Adipose tissue (tissue), 3 donors: ENCODE measurements around the gene AOAH. TPM values are rescaled to one million over a fixed set of nuclear protein-coding genes. Genes with fewer than 3 reads are reported as not detected.
"Not testable (repeated sequence)": the region's sequence is repeated elsewhere in the genome, so short reads cannot be mapped to it uniquely, and the experiment has no call there.

Source experiments
- H3K27ac ChIP-seq: one replicate; pipeline ENCODE4 v1.5.1; 2013; ENCODE audit warnings: low read depth, low read length
- WGBS, 3 donors: extraction: QIAGEN DNeasy Blood & Tissue Kit; methylation state at CpG; one replicate each; pipeline ENCODE4 v1.1.7; 2013; 5-methylcytosine and 5-hydroxymethylcytosine counted together
- polyA plus RNA-seq, 3 donors: library from polyadenylated mRNA; stranded (reverse); fragments of 200-250 nt; gene quantifications; one replicate each; pipeline ENCODE4 v1.2.3, GENCODE V29; 2013
- donor health status: healthy with polysubstance abuse.
- donor health status: Bipolar disorder and iron deficiency.
- donor health status: healthy.

AOAH gene
- polyA plus RNA-seq, 3 donors, result 1.3 to 12.6 (median 5.2) TPM

- WGBS, 3 donors, result 96 to 98% (median 96%) methylated on average over 4 of the region's 4 CpGs
- no peak overlapping the region for H3K27ac ChIP-seq
Observed at GRCh38 chr7:36650320-36650719, 74.0 kb downstream of the AOAH start.

- H3K27ac ChIP-seq, result not testable (repeated sequence)
- WGBS, 3 donors, result 97 to 98% (median 97%) methylated on average over 6 of the region's 6 CpGs
Observed at GRCh38 chr7:36649319-36649718, 75.0 kb downstream of the AOAH start.

- no peak overlapping the region for H3K27ac ChIP-seq
Observed at GRCh38 chr7:36648441-36648840, 75.9 kb downstream of the AOAH start.

- 71 to 81% (median 76%) methylated on average over 4 of the region's 4 CpGs for whole genome bisulfite sequencing, 3 donors
- no peak overlapping the region for H3K27ac ChIP-seq
Observed at GRCh38 chr7:36644625-36645422, 79.5 kb downstream of the AOAH start.

DNA sequence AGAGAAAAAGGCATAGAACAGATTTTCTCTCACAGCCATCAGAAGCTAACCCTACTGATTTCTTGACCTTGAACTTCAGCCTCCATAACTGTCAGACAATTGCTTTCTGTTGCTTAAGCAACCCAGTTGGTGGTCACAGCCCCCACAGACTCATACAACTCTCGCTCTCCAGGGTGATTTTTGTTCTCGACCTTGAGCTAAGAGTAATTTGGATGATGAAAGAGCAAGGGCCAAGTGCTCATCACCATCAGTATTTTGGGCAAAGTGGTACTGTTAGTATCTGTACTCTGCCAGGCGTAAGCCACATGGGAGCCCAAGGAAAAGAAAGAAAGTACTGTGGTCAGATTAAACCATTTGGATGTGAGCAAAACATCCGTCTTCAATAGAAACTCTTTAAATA is 81.9 kb downstream of the AOAH start:
- no peak overlapping the region for H3K27ac ChIP-seq
- WGBS, 3 donors, result 79 to 93% (median 87%) methylated on average over 4 of the region's 4 CpGs

DNA sequence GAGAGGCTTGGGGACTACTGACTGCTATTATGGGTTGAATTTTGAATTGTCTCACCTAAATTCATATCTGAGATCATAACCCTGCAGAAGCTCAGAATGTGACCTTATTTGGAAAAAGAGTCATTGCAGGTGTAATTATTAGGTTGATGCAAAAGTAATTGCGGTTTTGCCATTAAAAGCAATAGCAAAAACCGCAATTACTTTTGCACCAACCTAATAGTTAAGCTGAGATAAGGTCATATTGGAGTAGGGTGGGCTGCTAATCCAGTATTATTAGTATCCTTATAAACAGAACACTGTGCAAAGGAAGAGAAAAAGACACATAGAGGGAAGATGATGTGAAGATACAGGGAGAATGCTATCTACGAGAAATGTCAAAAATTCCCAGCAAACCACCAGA is 82.3 kb downstream of the AOAH start:
- WGBS, 3 donors, result 96 to 99% (median 98%) methylated on average over 3 of the region's 3 CpGs

GRCh38 chr7:36640682-36641081 is 83.6 kb downstream of the AOAH start:
- no peak overlapping the region for H3K27ac ChIP-seq
- 73 to 84% (median 80%) methylated on average over 4 of the region's 4 CpGs for WGBS, 3 donors

More for the DNA sequence above, 82.3 kb downstream of the AOAH start:
- no peak overlapping the region for H3K27ac ChIP-seq

- no peak overlapping the region for H3K27ac ChIP-seq
- 42 to 81% (median 58%) methylated on average over 8 of the region's 8 CpGs for WGBS, 3 donors
Observed at GRCh38 chr7:36639826-36640225, 84.5 kb downstream of the AOAH start.

DNA sequence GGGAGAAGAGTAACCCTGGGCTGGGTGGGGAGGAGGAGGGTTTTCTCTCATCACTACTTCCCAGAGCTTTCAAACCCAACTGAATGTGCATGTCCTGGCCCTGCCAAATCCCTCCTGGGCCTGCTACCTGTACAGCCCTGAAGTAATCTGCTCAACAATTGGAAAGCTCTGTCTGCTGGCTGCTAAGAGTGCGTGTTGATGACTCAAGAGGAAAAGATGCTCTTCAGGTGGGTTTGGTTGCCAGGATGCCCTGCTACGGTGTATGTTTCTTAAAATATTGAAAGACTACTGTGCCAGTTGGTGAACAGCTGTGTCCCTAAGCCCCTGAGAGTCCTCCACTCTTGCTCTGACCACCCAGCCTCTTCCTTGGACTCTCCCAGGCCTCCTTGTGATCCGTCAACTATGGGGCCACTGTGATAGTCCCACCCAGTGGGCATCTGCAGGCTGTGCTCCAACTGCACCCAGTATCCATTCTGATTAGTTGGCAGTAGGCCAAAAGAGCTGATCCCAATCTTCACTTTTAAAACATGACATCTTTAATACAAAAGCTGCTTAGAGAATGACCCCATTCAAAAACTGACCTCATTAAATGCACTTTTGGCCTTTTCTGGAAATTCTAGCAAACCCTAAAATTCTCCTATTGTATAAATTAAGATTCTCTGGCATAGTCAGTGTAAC is 85.6 kb downstream of the AOAH start:
- no peak overlapping the region for H3K27ac ChIP-seq
- 94 to 98% (median 97%) methylated on average over 3 of the region's 3 CpGs for WGBS, 3 donors

DNA sequence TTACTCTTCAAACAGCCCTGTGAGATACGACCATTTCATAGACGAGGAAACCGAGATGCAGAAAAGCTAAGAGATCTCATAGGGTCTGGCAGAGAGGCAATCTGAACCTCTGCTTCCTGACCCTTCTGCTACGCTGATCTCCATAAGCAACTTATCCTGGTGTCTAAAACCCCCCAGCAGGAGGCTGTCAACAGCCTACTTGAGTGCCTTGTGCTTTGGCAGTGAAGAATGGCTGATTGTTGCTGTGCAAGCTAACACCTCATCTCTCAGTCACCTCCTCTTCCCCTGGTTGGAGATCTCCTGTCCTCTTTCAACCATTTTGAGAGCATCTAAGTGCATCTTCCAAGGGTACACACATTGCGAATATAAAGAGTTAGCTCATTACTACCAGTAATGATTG is 86.2 kb downstream of the AOAH start:
- H3K27ac ChIP-seq, result no peak overlapping the region
- WGBS, 3 donors, result 78 to 94% (median 90%) methylated on average over 5 of the region's 5 CpGs

DNA sequence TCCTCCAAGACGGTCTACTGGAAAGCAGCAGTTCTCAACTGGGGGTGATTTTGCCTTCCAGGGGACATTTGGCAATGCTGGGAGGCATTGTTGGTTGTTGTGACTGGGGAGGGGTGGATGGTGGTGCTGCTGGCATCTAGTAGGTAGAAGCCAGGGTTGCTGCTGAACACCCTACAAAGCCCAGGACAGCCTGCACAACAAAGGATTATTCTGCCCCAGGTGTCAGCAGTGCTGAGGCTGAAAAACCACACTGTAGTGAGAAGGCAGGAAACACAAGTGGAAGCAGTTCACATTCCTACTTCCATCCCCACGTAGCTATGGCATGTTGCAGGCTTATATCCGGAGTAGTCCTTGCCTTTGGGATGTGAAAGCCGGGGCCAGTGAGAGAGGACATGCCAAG is 86.9 kb downstream of the AOAH start:
- 65 to 82% (median 66%) methylated on average over 4 of the region's 4 CpGs for WGBS, 3 donors
- H3K27ac ChIP-seq, result no peak overlapping the region

DNA sequence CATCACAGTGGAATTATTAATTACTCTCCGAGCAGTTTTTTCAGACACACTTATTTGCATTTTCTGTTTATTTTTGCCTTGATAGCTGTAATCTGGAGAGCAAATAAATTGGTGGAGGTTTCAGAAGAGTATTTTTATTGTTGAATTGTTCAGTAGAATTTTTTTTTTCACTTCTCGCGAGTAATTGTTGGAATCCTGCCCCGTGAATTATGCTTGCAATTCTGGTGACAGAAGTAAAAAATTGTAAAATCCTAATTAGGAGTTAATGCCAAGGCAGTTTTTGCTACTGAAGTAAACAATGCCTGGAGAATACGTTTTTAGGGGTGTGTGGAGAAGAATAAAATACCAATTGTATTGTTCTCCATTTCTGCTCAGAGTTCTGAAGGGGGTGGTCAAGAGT is 88.2 kb downstream of the AOAH start:
- 33 to 80% (median 68%) methylated on average over 5 of the region's 5 CpGs for WGBS, 3 donors
- H3K27ac ChIP-seq, result no peak overlapping the region

- H3K27ac ChIP-seq, result no peak overlapping the region
- WGBS, 3 donors, result 67 to 80% (median 74%) methylated on average over 3 of the region's 3 CpGs
Observed at GRCh38 chr7:36635091-36635490, 89.2 kb downstream of the AOAH start.

GRCh38 chr7:36633377-36633776 is 90.9 kb downstream of the AOAH start:
- no peak overlapping the region for H3K27ac ChIP-seq
- WGBS, 3 donors, result 88 to 95% (median 88%) methylated on average over 9 of the region's 9 CpGs

DNA sequence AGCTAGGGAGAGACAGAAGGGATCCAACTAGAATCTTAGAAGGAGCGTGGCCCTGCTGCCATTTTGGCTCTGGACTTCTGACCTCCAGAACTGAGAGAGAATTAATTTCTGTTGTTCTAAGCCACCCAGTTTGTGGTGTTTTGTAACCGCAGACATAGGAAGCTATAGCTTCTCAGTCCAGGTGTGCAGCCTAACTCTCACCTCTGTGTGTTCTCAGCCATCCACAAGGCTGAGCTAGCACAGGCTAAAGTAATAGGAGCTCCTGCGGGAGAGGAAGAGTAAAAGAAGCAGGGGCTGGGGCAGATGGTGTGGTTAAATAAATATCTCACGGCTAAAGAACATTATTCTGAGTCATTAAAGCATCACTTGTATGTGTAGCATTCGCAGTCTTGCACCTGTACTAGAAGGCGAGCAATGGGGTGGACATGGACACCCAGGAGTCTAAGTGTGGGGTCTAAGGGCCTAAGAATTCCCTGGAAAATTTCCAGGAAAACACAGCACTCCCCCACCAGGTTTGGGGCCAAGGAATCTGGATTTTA is 94.1 kb downstream of the AOAH start:
- WGBS, 3 donors, result 76 to 79% (median 78%) methylated on average over 6 of the region's 6 CpGs
- no peak overlapping the region for H3K27ac ChIP-seq

GRCh38 chr7:36629351-36629750 is 94.9 kb downstream of the AOAH start:
- H3K27ac ChIP-seq, result no peak overlapping the region
- 48 to 61% (median 58%) methylated on average over 1 of the region's 1 CpG for WGBS, 3 donors

GRCh38 chr7:36627836-36628235 is 96.5 kb downstream of the AOAH start:
- H3K27ac ChIP-seq, result no peak overlapping the region
- 93% methylated on average over 6 of the region's 6 CpGs for WGBS, 3 donors

DNA sequence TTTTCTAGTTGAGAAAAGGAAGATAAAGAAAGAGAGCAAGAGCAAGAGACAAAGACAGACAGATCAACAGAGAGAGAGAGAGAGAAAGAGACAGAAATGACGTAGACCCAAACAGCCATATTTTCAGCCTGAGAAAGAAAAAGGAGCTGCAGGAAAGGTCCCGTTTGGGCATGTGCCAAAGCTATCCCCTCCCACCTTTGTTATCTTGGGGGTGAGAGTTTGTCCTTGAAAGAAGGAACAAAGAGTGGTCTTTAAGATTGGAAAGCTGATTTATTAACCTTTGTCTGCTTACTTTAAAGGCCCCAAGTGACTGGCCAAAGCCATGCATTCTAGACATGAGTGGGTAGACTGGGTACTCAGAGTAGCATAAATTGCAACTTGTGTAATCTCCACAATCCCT is 98.2 kb downstream of the AOAH start:
- 63 to 70% (median 69%) methylated on average over 2 of the region's 2 CpGs for WGBS, 3 donors
- no peak overlapping the region for H3K27ac ChIP-seq

- H3K27ac ChIP-seq, result no peak overlapping the region
- 37 to 66% (median 38%) methylated on average over 4 of the region's 4 CpGs for WGBS, 3 donors
Observed at GRCh38 chr7:36625247-36625646, 99.0 kb downstream of the AOAH start.

DNA sequence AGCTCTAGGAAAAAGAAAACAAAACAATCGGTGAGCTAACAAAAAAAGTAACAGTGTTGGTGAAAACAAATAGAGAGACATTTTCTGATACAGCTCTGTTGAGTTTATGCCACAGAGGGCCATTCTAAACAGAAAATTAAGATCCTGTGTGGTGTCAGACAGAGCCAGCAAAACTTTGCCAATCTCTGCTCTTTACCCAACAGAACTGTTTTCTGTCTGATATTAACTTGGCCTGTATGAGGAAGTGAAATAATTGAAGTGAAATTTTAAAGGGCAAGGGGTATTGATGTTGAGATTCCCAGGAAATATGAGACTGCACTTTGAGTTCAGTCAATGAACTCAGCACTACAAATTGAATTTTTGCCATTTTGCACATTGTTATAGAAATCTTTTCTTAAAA is 101.0 kb downstream of the AOAH start:
- H3K27ac ChIP-seq, result no peak overlapping the region
- 16 to 68% (median 51%) methylated on average over 1 of the region's 1 CpG for WGBS, 3 donors
